Liver (tissue), 9 donors: ENCODE measurements around the gene RCAN2. TPM values are rescaled to one million over a fixed set of nuclear protein-coding genes. Genes with fewer than 3 reads are reported as not detected.

Experiments used
- DNase-seq: peaks from one replicate; pipeline ENCODE4 v3.0.0-alpha.2; 2017; ENCODE audit warnings: low spot score
- H3K27ac ChIP-seq, 2 donors: one replicate each; pipeline ENCODE4 v1.7.0; 2013; ENCODE audit warnings: inconsistent platforms in 2 of 2, low read length in 2 of 2, control low read depth in 1 of 2, low read depth in 1 of 2, mild to moderate bottlenecking in 1 of 2
- H3K27me3 ChIP-seq, 4 donors: one replicate each; pipeline versions ENCODE4 v1.6.1 to v1.7.0; 2013; ENCODE audit warnings: low read length in 3 of 4, inconsistent platforms in 1 of 4, mild to moderate bottlenecking in 1 of 4, moderate library complexity in 1 of 4; ENCODE audit not compliant: control insufficient read depth in 4 of 4, insufficient read depth in 4 of 4
- H3K36me3 ChIP-seq, 4 donors: one replicate each; pipeline versions ENCODE4 v1.6.1 to v1.7.0; 2013; ENCODE audit warnings: low read length in 3 of 4, mild to moderate bottlenecking in 3 of 4, low read depth in 1 of 4, moderate library complexity in 1 of 4; ENCODE audit not compliant: control insufficient read depth in 4 of 4, insufficient read depth in 3 of 4
- H3K4me1 ChIP-seq, 4 donors: one replicate each; pipeline versions ENCODE4 v1.6.1 to v1.7.0; 2013; ENCODE audit warnings: low read length in 3 of 4, mild to moderate bottlenecking in 3 of 4, moderate library complexity in 1 of 4; ENCODE audit not compliant: control insufficient read depth in 4 of 4, insufficient read depth in 4 of 4
- H3K4me3 ChIP-seq, 3 donors: one replicate each; pipeline versions ENCODE4 v1.6.1 to v1.7.0; 2013; ENCODE audit warnings: low read length in 3 of 3, control low read depth in 1 of 3, low read depth in 1 of 3, mild to moderate bottlenecking in 1 of 3
- H3K9ac ChIP-seq, 2 donors: one replicate each; pipeline ENCODE4 v1.7.0; 2013; ENCODE audit warnings: low read length in 2 of 2, mild to moderate bottlenecking in 2 of 2, moderate library complexity in 2 of 2, control low read depth in 1 of 2, low read depth in 1 of 2
- H3K9me3 ChIP-seq, 4 donors: one replicate each; pipeline versions ENCODE4 v1.6.1 to v1.7.0; 2013; ENCODE audit warnings: low read length in 3 of 4; ENCODE audit not compliant: control insufficient read depth in 4 of 4
- FOXA1 ChIP-seq: IDR thresholded peaks from 2 replicates; pipeline ENCODE4 v1.6.1; 2016; ENCODE audit warnings: antibody characterized with exemption
- FOXA2 ChIP-seq: IDR thresholded peaks from 2 replicates; pipeline ENCODE4 v1.6.1; 2016; ENCODE audit warnings: antibody characterized with exemption
- HNF4A ChIP-seq, 2 donors: conservative IDR thresholded peaks; 2 replicates each; pipeline ENCODE4 v1.6.1; 2016; ENCODE audit warnings: antibody characterized with exemption in 2 of 2, mild to moderate bottlenecking in 2 of 2
- HNF4G ChIP-seq: IDR thresholded peaks from 2 replicates; pipeline ENCODE4 v1.6.1; 2016; ENCODE audit warnings: antibody characterized with exemption
- JUND ChIP-seq, 2 donors: IDR thresholded peaks; 2 replicates each; pipeline ENCODE4 v1.6.1; 2016; ENCODE audit warnings: antibody characterized with exemption in 2 of 2
- RAD21 ChIP-seq, 2 donors: IDR thresholded peaks; 2 replicates each; pipeline ENCODE4 v1.6.1; 2016; ENCODE audit warnings: antibody characterized with exemption in 2 of 2, mild to moderate bottlenecking in 2 of 2
- RXRA ChIP-seq, 2 donors: IDR thresholded peaks; 2 replicates each; pipeline ENCODE4 v1.6.1; 2017 to 2018; ENCODE audit warnings: antibody characterized with exemption in 2 of 2, mild to moderate bottlenecking in 1 of 2
- WGBS: extraction: QIAGEN DNeasy Blood & Tissue Kit; methylation state at CpG from one replicate; pipeline ENCODE4 v1.1.7; 2013; 5-methylcytosine and 5-hydroxymethylcytosine counted together
- polyA plus RNA-seq, 2 donors: library from polyadenylated mRNA; stranded (reverse) in 1 of 2; unstranded in 1 of 2; fragments of 200-250 nt in 1 of 2; fragments of >200 nt in 1 of 2; fragmentation: Nextera tagmentation in 1 of 2; extraction: Ambion mirVana in 1 of 2; gene quantifications; one replicate each; pipeline versions ENCODE4 v1.2.1 to v1.2.3, GENCODE V29; 2013 to 2015
- total RNA-seq, 2 donors: library from RNA; depleted of rRNA; stranded (reverse); fragments of >200 nt; gene quantifications; one replicate each; pipeline ENCODE4 v1.2.3, GENCODE V29; 2014
- TF ChIP-seq, protein P1 (sequence below): fragments of 150-350 bp; IDR thresholded peaks from 2 replicates; pipeline ENCODE4 v1.5.1; 2017; ENCODE audit warnings: improper control_type of control experiment, low read depth, low read length; ENCODE audit not compliant: missing input control
- TF ChIP-seq, protein P2 (sequence below): IDR thresholded peaks from 2 replicates; pipeline ENCODE4 v1.6.1; 2016; ENCODE audit warnings: antibody characterized with exemption
- donor health status: healthy.
- donor health status: healthy.
- donor health status: healthy.
- donor health status: healthy.
- donor health status: healthy.

RCAN2 gene
- total and polyA plus RNA-seq, 4 donors, result 0.19 to 8.2 (median 2.4) TPM

GRCh38 chr6:46410334-46410953 lies 80.8 kb downstream of the RCAN2 start:
- Histone ChIP-seq H3K9me3 (no peaks in the 10 kb centered on the region), H3K9ac (peak overlapping the region in 1 of 2 donors; percentile 4), H3K36me3 (no peaks in the 10 kb centered on the region), H3K27ac (no peak overlapping the region), H3K27me3 (no peaks in the 10 kb centered on the region), H3K4me3 (no peak overlapping the region), H3K4me1 (peaks cover 0 to 2% (median 0%) of the 10 kb centered on the region in 4 donors)
- TF ChIP-seq, protein P1, sequence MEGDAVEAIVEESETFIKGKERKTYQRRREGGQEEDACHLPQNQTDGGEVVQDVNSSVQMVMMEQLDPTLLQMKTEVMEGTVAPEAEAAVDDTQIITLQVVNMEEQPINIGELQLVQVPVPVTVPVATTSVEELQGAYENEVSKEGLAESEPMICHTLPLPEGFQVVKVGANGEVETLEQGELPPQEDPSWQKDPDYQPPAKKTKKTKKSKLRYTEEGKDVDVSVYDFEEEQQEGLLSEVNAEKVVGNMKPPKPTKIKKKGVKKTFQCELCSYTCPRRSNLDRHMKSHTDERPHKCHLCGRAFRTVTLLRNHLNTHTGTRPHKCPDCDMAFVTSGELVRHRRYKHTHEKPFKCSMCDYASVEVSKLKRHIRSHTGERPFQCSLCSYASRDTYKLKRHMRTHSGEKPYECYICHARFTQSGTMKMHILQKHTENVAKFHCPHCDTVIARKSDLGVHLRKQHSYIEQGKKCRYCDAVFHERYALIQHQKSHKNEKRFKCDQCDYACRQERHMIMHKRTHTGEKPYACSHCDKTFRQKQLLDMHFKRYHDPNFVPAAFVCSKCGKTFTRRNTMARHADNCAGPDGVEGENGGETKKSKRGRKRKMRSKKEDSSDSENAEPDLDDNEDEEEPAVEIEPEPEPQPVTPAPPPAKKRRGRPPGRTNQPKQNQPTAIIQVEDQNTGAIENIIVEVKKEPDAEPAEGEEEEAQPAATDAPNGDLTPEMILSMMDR, result peak; percentile 76
- TF ChIP-seq FOXA2 (no peak), JUND (IDR thresholded peaks at IDR 0.05) (no peak), RAD21 (IDR thresholded peaks at IDR 0.05) (peak; percentile 89 to 99), RXRA (IDR thresholded peaks at IDR 0.05) (peak in 1 of 2 donors; percentile 11), HNF4G (no peak), HNF4A (conservative IDR thresholded peaks at IDR 0.05) (peak in 1 of 2 donors; percentile 10)
- TF ChIP-seq, protein P2, sequence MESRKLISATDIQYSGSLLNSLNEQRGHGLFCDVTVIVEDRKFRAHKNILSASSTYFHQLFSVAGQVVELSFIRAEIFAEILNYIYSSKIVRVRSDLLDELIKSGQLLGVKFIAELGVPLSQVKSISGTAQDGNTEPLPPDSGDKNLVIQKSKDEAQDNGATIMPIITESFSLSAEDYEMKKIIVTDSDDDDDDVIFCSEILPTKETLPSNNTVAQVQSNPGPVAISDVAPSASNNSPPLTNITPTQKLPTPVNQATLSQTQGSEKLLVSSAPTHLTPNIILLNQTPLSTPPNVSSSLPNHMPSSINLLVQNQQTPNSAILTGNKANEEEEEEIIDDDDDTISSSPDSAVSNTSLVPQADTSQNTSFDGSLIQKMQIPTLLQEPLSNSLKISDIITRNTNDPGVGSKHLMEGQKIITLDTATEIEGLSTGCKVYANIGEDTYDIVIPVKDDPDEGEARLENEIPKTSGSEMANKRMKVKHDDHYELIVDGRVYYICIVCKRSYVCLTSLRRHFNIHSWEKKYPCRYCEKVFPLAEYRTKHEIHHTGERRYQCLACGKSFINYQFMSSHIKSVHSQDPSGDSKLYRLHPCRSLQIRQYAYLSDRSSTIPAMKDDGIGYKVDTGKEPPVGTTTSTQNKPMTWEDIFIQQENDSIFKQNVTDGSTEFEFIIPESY, result no peak
- DNase-seq, result no peak
- 41% methylated on average over 5 of the region's 5 CpGs for WGBS

GRCh38 chr6:46407776-46408530 lies 83.3 kb downstream of the RCAN2 start:
- Histone ChIP-seq H3K36me3 (no peaks in the 10 kb centered on the region), H3K27me3 (no peaks in the 10 kb centered on the region), H3K4me3 (no peak overlapping the region), H3K9ac (no peak overlapping the region), H3K27ac (no peak overlapping the region), H3K4me1 (peaks cover 0 to 2% (median 0%) of the 10 kb centered on the region in 4 donors), H3K9me3 (no peaks in the 10 kb centered on the region)
- WGBS, result 89% methylated on average over 13 of the region's 13 CpGs
- TF ChIP-seq HNF4A (conservative IDR thresholded peaks at IDR 0.05), result no peak
- no peak for TF ChIP-seq JUND (IDR thresholded peaks at IDR 0.05)
- TF ChIP-seq FOXA1, result no peak
- TF ChIP-seq, protein P1, result no peak
- DNase-seq, result no peak
